Measurements from ENCODE around the gene CUL3. TPM values are rescaled to one million over a fixed set of nuclear protein-coding genes. Genes with fewer than 3 reads are reported as not detected.

Gene CUL3
- polyA plus RNA-seq, 3 donors: 12.3 to 28.7 (median 12.9) TPM

DNA sequence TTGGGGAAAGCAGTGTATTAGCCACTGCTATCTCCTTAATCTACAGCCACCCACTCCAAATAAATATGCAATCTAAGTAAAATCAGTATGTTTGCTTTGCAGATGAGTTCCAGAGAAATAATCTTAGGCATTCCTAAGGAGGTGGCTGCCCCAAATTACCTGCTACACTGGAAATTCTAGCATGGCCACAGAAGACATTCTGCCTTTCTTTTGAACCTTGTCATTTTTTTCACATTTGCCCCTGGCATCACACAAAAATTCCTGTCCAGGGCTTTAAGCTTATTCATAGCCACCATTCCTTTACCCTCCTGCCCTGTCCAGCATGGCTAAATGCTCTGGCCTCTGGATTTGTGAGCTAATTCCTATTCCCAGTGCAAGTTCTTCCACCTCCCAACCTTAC, 146.4 kb downstream of the CUL3 start:
- no peaks in the 10 kb centered on the region for H3K79me2 ChIP-seq (ENCODE audit: insufficient read depth, low read length)
- no peak for DNase-seq
- H3K36me3 ChIP-seq (replicated peaks in 1 of 2; ENCODE audit: control insufficient read depth in 1 of 2, insufficient read depth in 2 of 2, low read length in 2 of 2): no peaks in the 10 kb centered on the region
- H3K27ac ChIP-seq (ENCODE audit: low read depth in 1 of 2, low read length in 2 of 2): no peak overlapping the region
- Mint-ChIP-seq H3K9me3 (peaks cover 0 to 8% (median 0%) of the 10 kb centered on the region in 7 donors), H3K36me3 (no peaks in the 10 kb centered on the region), H3K27me3 (ENCODE audit: low read depth in 3 of 3) (peaks cover 9 to 19% (median 15%) of the 10 kb centered on the region in 3 donors), H3K27ac (no peak overlapping the region), H3K4me1 (peaks cover 23% of the 10 kb centered on the region), H3K4me3 (no peak overlapping the region)
- TF ChIP-seq, protein P1, sequence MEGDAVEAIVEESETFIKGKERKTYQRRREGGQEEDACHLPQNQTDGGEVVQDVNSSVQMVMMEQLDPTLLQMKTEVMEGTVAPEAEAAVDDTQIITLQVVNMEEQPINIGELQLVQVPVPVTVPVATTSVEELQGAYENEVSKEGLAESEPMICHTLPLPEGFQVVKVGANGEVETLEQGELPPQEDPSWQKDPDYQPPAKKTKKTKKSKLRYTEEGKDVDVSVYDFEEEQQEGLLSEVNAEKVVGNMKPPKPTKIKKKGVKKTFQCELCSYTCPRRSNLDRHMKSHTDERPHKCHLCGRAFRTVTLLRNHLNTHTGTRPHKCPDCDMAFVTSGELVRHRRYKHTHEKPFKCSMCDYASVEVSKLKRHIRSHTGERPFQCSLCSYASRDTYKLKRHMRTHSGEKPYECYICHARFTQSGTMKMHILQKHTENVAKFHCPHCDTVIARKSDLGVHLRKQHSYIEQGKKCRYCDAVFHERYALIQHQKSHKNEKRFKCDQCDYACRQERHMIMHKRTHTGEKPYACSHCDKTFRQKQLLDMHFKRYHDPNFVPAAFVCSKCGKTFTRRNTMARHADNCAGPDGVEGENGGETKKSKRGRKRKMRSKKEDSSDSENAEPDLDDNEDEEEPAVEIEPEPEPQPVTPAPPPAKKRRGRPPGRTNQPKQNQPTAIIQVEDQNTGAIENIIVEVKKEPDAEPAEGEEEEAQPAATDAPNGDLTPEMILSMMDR (IDR thresholded peaks at IDR 0.05): no peak
- peaks cover 14 to 17% of the 10 kb centered on the region in 2 donors for H3K4me1 ChIP-seq (ENCODE audit: control insufficient read depth in 1 of 2, insufficient read depth in 2 of 2, low read length in 2 of 2)
- no peak overlapping the region for H3K9ac ChIP-seq (ENCODE audit: insufficient read depth, low read length, poor library complexity, severe bottlenecking)
- no peaks in the 10 kb centered on the region for H3K27me3 ChIP-seq (ENCODE audit: control insufficient read depth in 2 of 2, insufficient read depth in 2 of 2, low read length in 2 of 2)
- no peak overlapping the region for H3K4me3 ChIP-seq (replicated peaks in 1 of 3; ENCODE audit: low read depth in 2 of 3, low read length in 3 of 3)
- H2AFZ ChIP-seq (ENCODE audit: insufficient read depth, low read depth, low read length, poor library complexity, severe bottlenecking): no peak overlapping the region
- no peaks in the 10 kb centered on the region for H4K20me1 ChIP-seq (ENCODE audit: insufficient read depth, low read length)
- H3K9me3 ChIP-seq (replicated peaks in 1 of 2; ENCODE audit: control insufficient read depth in 1 of 2, insufficient read depth in 1 of 2, low read length in 2 of 2): no peaks in the 10 kb centered on the region
- intact Hi-C loops (cut with micrococcal nuclease): no loop called here
- H3K4me2 ChIP-seq (replicated peaks; ENCODE audit: extremely low read depth, low read length, poor library complexity, severe bottlenecking): no peak overlapping the region

DNA sequence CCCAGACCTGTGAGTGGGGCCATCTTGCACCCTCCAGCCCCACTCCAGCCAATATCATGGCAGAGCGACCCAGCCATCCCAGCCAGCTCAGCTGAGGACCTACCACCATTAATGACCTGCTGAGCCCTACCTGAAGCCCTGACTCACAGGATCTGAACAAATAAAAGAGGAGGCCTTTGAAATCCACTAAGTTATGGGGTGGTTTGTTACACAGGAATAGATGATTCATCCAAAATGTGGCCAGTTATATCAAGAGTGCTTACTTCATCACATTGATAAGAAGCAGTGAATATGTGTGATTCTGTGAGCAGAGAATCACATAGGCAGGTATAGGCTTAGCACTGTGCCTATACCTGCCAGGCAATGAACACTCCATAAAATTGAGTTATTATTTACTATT, 148.5 kb downstream of the CUL3 start:
- no peak overlapping the region for H3K27ac ChIP-seq (ENCODE audit: low read depth in 1 of 2, low read length in 2 of 2)
- no peak for DNase-seq
- no peak overlapping the region for H3K27ac Mint-ChIP-seq
- H3K27me3 Mint-ChIP-seq (ENCODE audit: low read depth in 3 of 3): peaks cover 5 to 9% (median 5%) of the 10 kb centered on the region in 3 donors
- H3K79me2 ChIP-seq (ENCODE audit: insufficient read depth, low read length): no peaks in the 10 kb centered on the region
- no peak overlapping the region for H3K9ac ChIP-seq (ENCODE audit: insufficient read depth, low read length, poor library complexity, severe bottlenecking)
- H3K36me3 Mint-ChIP-seq: no peaks in the 10 kb centered on the region
- no peak overlapping the region for H3K4me3 Mint-ChIP-seq
- H3K4me1 Mint-ChIP-seq: peaks cover 9% of the 10 kb centered on the region
- WGBS (ENCODE audit: insufficient coverage): no CpG with 5 or more reads among the region's 1 CpG
- H4K20me1 ChIP-seq (ENCODE audit: insufficient read depth, low read length): no peaks in the 10 kb centered on the region
- no peak overlapping the region for H3K4me3 ChIP-seq (replicated peaks in 1 of 3; ENCODE audit: low read depth in 2 of 3, low read length in 3 of 3)
- peaks cover 3 to 5% of the 10 kb centered on the region in 2 donors for H3K4me1 ChIP-seq (ENCODE audit: control insufficient read depth in 1 of 2, insufficient read depth in 2 of 2, low read length in 2 of 2)
- no peak overlapping the region for H3K4me2 ChIP-seq (replicated peaks; ENCODE audit: extremely low read depth, low read length, poor library complexity, severe bottlenecking)
- intact Hi-C loops (cut with micrococcal nuclease): no loop called here
- H2AFZ ChIP-seq (ENCODE audit: insufficient read depth, low read depth, low read length, poor library complexity, severe bottlenecking): no peak overlapping the region
- TF ChIP-seq, protein P1 (IDR thresholded peaks at IDR 0.05): no peak
- no peaks in the 10 kb centered on the region for H3K9me3 ChIP-seq (replicated peaks in 1 of 2; ENCODE audit: control insufficient read depth in 1 of 2, insufficient read depth in 1 of 2, low read length in 2 of 2)
- H3K9me3 Mint-ChIP-seq: peaks cover 0 to 15% (median under 1%) of the 10 kb centered on the region in 7 donors
- H3K27me3 ChIP-seq (ENCODE audit: control insufficient read depth in 2 of 2, insufficient read depth in 2 of 2, low read length in 2 of 2): no peaks in the 10 kb centered on the region
- H3K36me3 ChIP-seq (replicated peaks in 1 of 2; ENCODE audit: control insufficient read depth in 1 of 2, insufficient read depth in 2 of 2, low read length in 2 of 2): no peaks in the 10 kb centered on the region
